Trophoblast cell (in vitro differentiated cells and primary cell): ENCODE measurements around the gene HDDC2.

Experiments used
- DNase-seq, 2 donors: peaks; one replicate each; pipeline ENCODE4 v3.0.0-alpha.2; 2016
- H2AFZ ChIP-seq: 2 replicates; pipeline ENCODE4 v1.6.1; 2013; ENCODE audit warnings: low read length, moderate library complexity, mild to moderate bottlenecking; ENCODE audit not compliant: insufficient read depth, poor library complexity
- H2AK5ac ChIP-seq: 2 replicates; pipeline ENCODE4 v1.6.1; 2013; ENCODE audit warnings: mild to moderate bottlenecking, low read length
- H2BK120ac ChIP-seq: 2 replicates; pipeline ENCODE4 v1.6.1; 2013; ENCODE audit warnings: low read length, mild to moderate bottlenecking, moderate library complexity; ENCODE audit not compliant: insufficient read depth, poor library complexity
- H2BK12ac ChIP-seq: 2 replicates; pipeline ENCODE4 v1.6.1; 2013; ENCODE audit warnings: mild to moderate bottlenecking, low read length, moderate library complexity
- H2BK5ac ChIP-seq: 2 replicates; pipeline ENCODE4 v1.6.1; 2013; ENCODE audit warnings: low read length, low read depth, moderate library complexity, mild to moderate bottlenecking; ENCODE audit not compliant: poor library complexity
- H3K14ac ChIP-seq: 2 replicates; pipeline ENCODE4 v1.6.1; 2013; ENCODE audit warnings: mild to moderate bottlenecking, low read length
- H3K18ac ChIP-seq: 2 replicates; pipeline ENCODE4 v1.6.1; 2013; ENCODE audit warnings: mild to moderate bottlenecking, low read length
- H3K23ac ChIP-seq: 2 replicates; pipeline ENCODE4 v1.6.1; 2013; ENCODE audit warnings: low read length
- H3K27ac ChIP-seq: 2 replicates; pipeline ENCODE4 v1.5.1; 2013; ENCODE audit warnings: low read depth, mild to moderate bottlenecking, inconsistent platforms, low read length, moderate library complexity
- H3K27me3 ChIP-seq: 2 replicates; pipeline ENCODE4 v1.6.1; 2013; ENCODE audit warnings: inconsistent platforms, mild to moderate bottlenecking, low read length, moderate library complexity; ENCODE audit not compliant: insufficient read depth
- H3K36me3 ChIP-seq, 2 experiments: 1 replicate in 1 of 2; 2 replicates in 1 of 2; pipeline ENCODE4 v1.6.1; 2013; ENCODE audit warnings: low read length in 2 of 2, mild to moderate bottlenecking in 2 of 2, moderate library complexity in 1 of 2; ENCODE audit not compliant: insufficient read depth in 2 of 2, control insufficient read depth in 1 of 2
- H3K4ac ChIP-seq: 2 replicates; pipeline ENCODE4 v1.6.1; 2013; ENCODE audit warnings: low read depth, mild to moderate bottlenecking, low read length, moderate library complexity
- H3K4me1 ChIP-seq, 2 experiments: 1 replicate in 1 of 2; 2 replicates in 1 of 2; pipeline ENCODE4 v1.6.1; 2013; ENCODE audit warnings: low read length in 2 of 2, mild to moderate bottlenecking in 2 of 2, moderate library complexity in 1 of 2; ENCODE audit not compliant: insufficient read depth in 2 of 2, control insufficient read depth in 1 of 2
- H3K4me2 ChIP-seq: 2 replicates; pipeline ENCODE4 v1.6.1; 2013; ENCODE audit warnings: inconsistent platforms, mild to moderate bottlenecking, low read length, moderate library complexity
- H3K4me3 ChIP-seq: 2 replicates; pipeline ENCODE4 v1.5.1; 2013; ENCODE audit warnings: mild to moderate bottlenecking, low read depth, low read length, inconsistent platforms
- H3K79me1 ChIP-seq: one replicate; pipeline ENCODE4 v1.6.1; 2013; ENCODE audit warnings: low read length
- H3K79me2 ChIP-seq: 2 replicates; pipeline ENCODE4 v1.6.1; 2013; ENCODE audit warnings: low read length, mild to moderate bottlenecking; ENCODE audit not compliant: control insufficient read depth, insufficient read depth, poor library complexity
- H3K9ac ChIP-seq: 2 replicates; pipeline ENCODE4 v1.6.1; 2013; ENCODE audit warnings: mild to moderate bottlenecking, low read length
- H3K9me3 ChIP-seq: 2 replicates; pipeline ENCODE4 v1.6.1; 2013; ENCODE audit warnings: low read depth, mild to moderate bottlenecking, control low read depth, inconsistent platforms, low read length; ENCODE audit not compliant: insufficient read depth
- H4K12ac ChIP-seq: 2 replicates; pipeline ENCODE4 v1.6.1; 2013; ENCODE audit warnings: low read depth, mild to moderate bottlenecking, low read length, moderate library complexity
- H4K8ac ChIP-seq: 2 replicates; pipeline ENCODE4 v1.6.1; 2013; ENCODE audit warnings: low read depth, mild to moderate bottlenecking, low read length, moderate library complexity
- H4K91ac ChIP-seq: one replicate; pipeline ENCODE4 v1.6.1; 2013; ENCODE audit warnings: low read depth, mild to moderate bottlenecking, low read length, moderate library complexity
- WGBS: extraction: QIAGEN DNeasy Blood & Tissue Kit; methylation state at CpG from one replicate; pipeline ENCODE4 v1.1.7; 2013; ENCODE audit warnings: missing lambda C conversion rate; ENCODE audit not compliant: insufficient read length, insufficient coverage; ENCODE audit errors: extremely low coverage; 5-methylcytosine and 5-hydroxymethylcytosine counted together

Gene HDDC2

DNA sequence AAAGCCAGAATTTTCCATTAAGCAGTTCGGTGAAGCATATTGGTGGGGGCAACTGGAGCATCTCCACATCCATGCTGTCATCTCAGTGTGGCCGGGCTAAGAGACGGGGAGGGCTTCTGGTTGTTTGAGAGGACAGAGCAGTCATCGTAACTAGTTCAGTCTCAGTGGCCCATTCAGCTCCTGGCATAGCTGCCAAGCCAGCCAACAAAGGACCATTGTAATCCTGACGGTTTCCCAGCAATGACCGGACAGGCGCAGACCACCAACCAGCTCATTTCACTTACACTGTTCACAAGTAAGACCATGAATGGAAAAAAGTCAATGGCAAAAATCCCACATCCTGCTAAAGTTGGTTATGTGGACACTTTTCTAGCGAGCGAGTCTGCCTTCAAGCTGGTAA is 14.9 kb upstream of the HDDC2 start:
- no peak overlapping the region for H3K4ac ChIP-seq
- H2BK120ac ChIP-seq, result peak overlapping the region; percentile 4
- H3K36me3 ChIP-seq, result no peaks in the 10 kb centered on the region
- H4K91ac ChIP-seq, result no peak overlapping the region
- DNase-seq, result no peak
- H3K14ac ChIP-seq, result no peak overlapping the region
- WGBS, result no CpG with 5 or more reads among the region's 9 CpGs
- H3K23ac ChIP-seq, result no peak overlapping the region
- H2BK5ac ChIP-seq, result peak overlapping the region; percentile 26
- H3K4me2 ChIP-seq, result no peak overlapping the region
- H2BK12ac ChIP-seq, result peak overlapping the region; percentile 16
- no peak overlapping the region for H3K9ac ChIP-seq
- no peak overlapping the region for H3K18ac ChIP-seq
- H2AFZ ChIP-seq, result no peak overlapping the region
- H3K4me1 ChIP-seq, result no peaks in the 10 kb centered on the region
- H3K79me2 ChIP-seq, result no peaks in the 10 kb centered on the region
- no peak overlapping the region for H3K27ac ChIP-seq
- H4K8ac ChIP-seq, result no peak overlapping the region
- no peak overlapping the region for H3K4me3 ChIP-seq
- H3K79me1 ChIP-seq, result peaks cover 1% of the 10 kb centered on the region
- no peaks in the 10 kb centered on the region for H3K9me3 ChIP-seq
- H3K27me3 ChIP-seq, result no peaks in the 10 kb centered on the region
- H2AK5ac ChIP-seq, result no peak overlapping the region
- no peak overlapping the region for H4K12ac ChIP-seq

DNA sequence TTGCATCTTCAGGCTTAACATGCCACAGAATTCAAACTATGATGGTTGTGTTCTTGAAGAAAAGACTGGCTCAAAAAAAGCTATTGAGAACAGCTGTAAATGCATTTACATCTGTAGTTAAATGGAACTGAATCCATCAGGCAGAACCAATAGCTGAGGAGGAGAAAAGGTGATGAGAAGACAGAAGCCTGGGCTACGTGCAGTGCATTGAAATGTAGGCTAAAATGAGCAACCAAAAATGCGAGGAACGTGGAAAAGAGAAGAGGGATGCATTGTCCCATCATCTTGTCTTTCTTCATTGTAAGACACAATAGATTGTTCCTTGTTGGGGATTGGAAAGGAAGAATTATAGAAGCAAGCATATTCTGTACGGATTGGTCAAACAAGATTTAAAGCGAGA is 13.8 kb upstream of the HDDC2 start:
- H3K27ac ChIP-seq, result no peak overlapping the region
- no peaks in the 10 kb centered on the region for H3K4me1 ChIP-seq
- no peak overlapping the region for H3K4ac ChIP-seq
- no peak overlapping the region for H3K4me3 ChIP-seq
- H2AFZ ChIP-seq, result no peak overlapping the region
- H3K79me1 ChIP-seq, result peaks cover 1% of the 10 kb centered on the region
- no peak overlapping the region for H3K14ac ChIP-seq
- no peak overlapping the region for H2BK5ac ChIP-seq
- H3K18ac ChIP-seq, result no peak overlapping the region
- H4K8ac ChIP-seq, result no peak overlapping the region
- no CpG with 5 or more reads among the region's 5 CpGs for WGBS
- no peaks in the 10 kb centered on the region for H3K36me3 ChIP-seq
- no peaks in the 10 kb centered on the region for H3K27me3 ChIP-seq
- H2AK5ac ChIP-seq, result no peak overlapping the region
- H3K9me3 ChIP-seq, result no peaks in the 10 kb centered on the region
- no peak overlapping the region for H2BK120ac ChIP-seq
- no peak overlapping the region for H2BK12ac ChIP-seq
- H3K4me2 ChIP-seq, result no peak overlapping the region
- no peak overlapping the region for H4K12ac ChIP-seq
- H3K9ac ChIP-seq, result no peak overlapping the region
- H3K79me2 ChIP-seq, result no peaks in the 10 kb centered on the region
- no peak for DNase-seq
- H4K91ac ChIP-seq, result no peak overlapping the region
- no peak overlapping the region for H3K23ac ChIP-seq

DNA sequence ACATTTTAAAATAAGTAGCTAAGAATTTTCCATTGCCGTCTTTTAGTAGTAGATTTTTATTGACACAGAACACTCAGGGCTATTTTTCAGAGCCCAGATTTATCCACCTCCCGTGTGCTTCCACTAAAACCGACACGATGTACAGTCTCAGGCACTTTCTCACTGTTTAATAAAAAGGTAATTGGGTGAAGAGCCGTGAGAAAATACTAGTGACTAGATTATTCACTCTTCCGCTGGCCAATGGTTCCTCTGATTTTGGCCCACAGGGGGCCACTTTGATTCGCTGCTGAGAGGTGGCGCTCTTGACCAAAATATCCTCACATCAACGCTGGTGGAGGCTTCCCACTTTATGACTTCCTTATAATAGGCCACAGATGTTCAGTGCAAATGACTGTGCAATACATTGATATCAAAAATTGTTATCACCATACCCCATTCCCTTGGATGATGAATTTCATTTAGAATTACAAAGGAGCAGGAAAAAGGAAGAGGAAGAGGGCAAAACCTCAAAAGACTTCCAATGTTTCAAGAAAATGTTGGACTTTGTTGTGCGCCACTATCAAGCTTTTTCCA is 12.3 kb upstream of the HDDC2 start:
- Histone ChIP-seq H3K18ac (no peak overlapping the region), H3K9ac (no peak overlapping the region), H3K36me3 (no peaks in the 10 kb centered on the region), H3K9me3 (no peaks in the 10 kb centered on the region), H3K79me1 (peaks cover 1% of the 10 kb centered on the region), H3K4me1 (no peaks in the 10 kb centered on the region), H2AFZ (no peak overlapping the region), H4K8ac (no peak overlapping the region), H3K79me2 (no peaks in the 10 kb centered on the region), H3K27ac (no peak overlapping the region), H2BK120ac (no peak overlapping the region), H2BK5ac (no peak overlapping the region), H4K12ac (no peak overlapping the region), H3K14ac (no peak overlapping the region), H4K91ac (no peak overlapping the region), H2AK5ac (no peak overlapping the region), H3K4me2 (no peak overlapping the region), H2BK12ac (no peak overlapping the region), H3K23ac (no peak overlapping the region), H3K4ac (no peak overlapping the region), H3K27me3 (no peaks in the 10 kb centered on the region), H3K4me3 (no peak overlapping the region)
- WGBS, result no CpG with 5 or more reads among the region's 10 CpGs
- DNase-seq, result peak; percentile 35 to 72

GRCh38 chr6:125312950-125313349 is 11.2 kb upstream of the HDDC2 start:
- Histone ChIP-seq H3K4me1 (no peaks in the 10 kb centered on the region), H3K79me1 (peaks cover 1% of the 10 kb centered on the region), H3K27ac (no peak overlapping the region), H3K14ac (no peak overlapping the region), H3K4ac (no peak overlapping the region), H2BK120ac (no peak overlapping the region), H4K91ac (no peak overlapping the region), H3K23ac (no peak overlapping the region), H3K9ac (no peak overlapping the region), H3K79me2 (no peaks in the 10 kb centered on the region), H2BK12ac (no peak overlapping the region), H2AFZ (no peak overlapping the region), H3K4me2 (no peak overlapping the region), H2BK5ac (no peak overlapping the region), H3K9me3 (no peaks in the 10 kb centered on the region), H3K18ac (no peak overlapping the region), H3K36me3 (no peaks in the 10 kb centered on the region), H4K12ac (no peak overlapping the region), H3K27me3 (no peaks in the 10 kb centered on the region), H3K4me3 (no peak overlapping the region), H4K8ac (no peak overlapping the region), H2AK5ac (no peak overlapping the region)
- no CpG with 5 or more reads among the region's 4 CpGs for WGBS
- no peak for DNase-seq
